Esophagus muscularis mucosa (tissue), 4 donors: Measurements from ENCODE around the gene TRAF3. TPM values are rescaled to one million over a fixed set of nuclear protein-coding genes. Genes with fewer than 3 reads are reported as not detected.

Experiments
- DNase-seq: peaks from one replicate; pipeline ENCODE4 v3.0.0-alpha.2; 2017; ENCODE audit errors: extremely low spot score
- H3K27ac ChIP-seq, 4 donors: fragments of 200-600 bp; sonication (generic); replicated peaks in 1 of 4; 1 replicate in 3 of 4; 2 replicates in 1 of 4; pipeline ENCODE4 v1.5.1; 2016 to 2019; ENCODE audit warnings: mild to moderate bottlenecking in 1 of 4
- H3K27me3 ChIP-seq, 4 donors: fragments of 200-600 bp; sonication (generic); one replicate each; pipeline versions ENCODE4 v1.5.1 to v1.6.0; 2016 to 2019
- H3K36me3 ChIP-seq, 4 donors: fragments of 200-600 bp; sonication (generic); one replicate each; pipeline ENCODE4 v1.5.1; 2016 to 2019
- H3K4me1 ChIP-seq, 4 donors: fragments of 200-600 bp; sonication (generic); one replicate each; pipeline ENCODE4 v1.5.1; 2016 to 2019
- H3K4me3 ChIP-seq, 4 donors: fragments of 200-600 bp; sonication (generic); 1 replicate in 2 of 4; 2 replicates in 2 of 4; pipeline ENCODE4 v1.5.1; 2016 to 2019; ENCODE audit warnings: mild to moderate bottlenecking in 4 of 4, moderate library complexity in 1 of 4
- H3K9me3 ChIP-seq, 4 donors: fragments of 200-600 bp; sonication (generic); 1 replicate in 3 of 4; 2 replicates in 1 of 4; pipeline ENCODE4 v1.5.1; 2016 to 2019
- CTCF ChIP-seq, 3 experiments: fragments of 200-600 bp in 2 of 3; fragments of 450-650 bp in 1 of 3; sonication (generic) in 2 of 3; IDR thresholded peaks; one replicate each; pipeline ENCODE4 v1.5.1; 2017 to 2019; ENCODE audit warnings: antibody characterized with exemption in 3 of 3, mild to moderate bottlenecking in 2 of 3, moderate library complexity in 1 of 3
- EP300 ChIP-seq: sonication (generic); formaldehyde crosslinking; IDR thresholded peaks from one replicate; pipeline ENCODE4 v1.6.1; 2017; ENCODE audit warnings: antibody characterized with exemption
- POLR2A ChIP-seq: fragments of 450-650 bp; IDR thresholded peaks from one replicate; pipeline ENCODE4 v1.6.1; 2017; ENCODE audit warnings: antibody characterized with exemption, moderate library complexity, mild to moderate bottlenecking, low read depth
- POLR2AphosphoS5 ChIP-seq, 2 donors: sonication (generic); formaldehyde crosslinking; IDR thresholded peaks; one replicate each; pipeline ENCODE4 v1.6.1; 2017; ENCODE audit warnings: antibody characterized with exemption in 2 of 2
- WGBS: methylation state at CpG from one replicate; pipeline ENCODE4 v1.1.5; 2018; 5-methylcytosine and 5-hydroxymethylcytosine counted together
- intact Hi-C: fragments of 100-400 bp; cut with DNase I; formaldehyde crosslinking; loops from one replicate; pipeline ENCODE4 v1.15.1; 2023
- total RNA-seq, 4 donors: library from RNA; depleted of rRNA; stranded (reverse); fragments of >200 nt; gene quantifications; one replicate each; pipeline versions ENCODE4 v1.1.0 to v1.2.1, GENCODE V29; 2016

TRAF3 gene
- total RNA-seq, 4 donors from 2014 or later, result 9.6 to 19.1 (median 17.5) TPM

GRCh38 chr14:102927346-102927877 lies 150.2 kb downstream of the TRAF3 start:
- H3K36me3 ChIP-seq, result peaks cover 0 to 11% (median 5%) of the 10 kb centered on the region in 4 donors
- peaks cover 38 to 52% (median 49%) of the 10 kb centered on the region in 4 donors for H3K4me1 ChIP-seq
- H3K27ac ChIP-seq, result no peak overlapping the region
- WGBS, result 86% methylated on average over 12 of the region's 19 CpGs
- no peak for TF ChIP-seq POLR2A
- TF ChIP-seq CTCF (IDR thresholded peaks at IDR 0.05), result no peak
- no peak for TF ChIP-seq EP300
- TF ChIP-seq POLR2AphosphoS5 (IDR thresholded peaks at IDR 0.05), result no peak
- intact Hi-C loops, result no loop called here
- no peak for DNase-seq
- H3K9me3 ChIP-seq, result no peaks in the 10 kb centered on the region
- H3K4me3 ChIP-seq, result peak overlapping the region in 1 of 4 donors; percentile 46
- H3K27me3 ChIP-seq, result peaks cover 17 to 79% (median 49%) of the 10 kb centered on the region in 4 donors

GRCh38 chr14:102927878-102928411 lies 150.7 kb downstream of the TRAF3 start:
- Histone ChIP-seq H3K4me1 (peaks cover 35 to 46% (median 45%) of the 10 kb centered on the region in 4 donors), H3K36me3 (peaks cover 2 to 16% (median 11%) of the 10 kb centered on the region in 4 donors), H3K4me3 (peak overlapping the region; percentile 44 to 57 (median 48)), H3K27me3 (peaks cover 17 to 74% (median 46%) of the 10 kb centered on the region in 4 donors), H3K9me3 (no peaks in the 10 kb centered on the region), H3K27ac (no peak overlapping the region)
- intact Hi-C loops, result no loop called here
- WGBS, result 59% methylated on average over 7 of the region's 35 CpGs
- TF ChIP-seq POLR2A (no peak), CTCF (IDR thresholded peaks at IDR 0.05) (no peak), EP300 (no peak), POLR2AphosphoS5 (IDR thresholded peaks at IDR 0.05) (no peak)
- no peak for DNase-seq

- Histone ChIP-seq H3K9me3 (no peaks in the 10 kb centered on the region), H3K27me3 (peaks cover 17 to 67% (median 41%) of the 10 kb centered on the region in 4 donors), H3K4me3 (peak overlapping the region; percentile 44 to 57 (median 48)), H3K36me3 (peaks cover 9 to 23% (median 17%) of the 10 kb centered on the region in 4 donors), H3K4me1 (peaks cover 29 to 40% (median 38%) of the 10 kb centered on the region in 4 donors), H3K27ac (no peak overlapping the region)
- intact Hi-C loops, result no loop called here
- no peak for TF ChIP-seq POLR2A
- TF ChIP-seq POLR2AphosphoS5 (IDR thresholded peaks at IDR 0.05), result no peak
- TF ChIP-seq CTCF (IDR thresholded peaks at IDR 0.05), result no peak
- no peak for DNase-seq
- WGBS, result no CpG with 5 or more reads among the region's 94 CpGs
Measured at GRCh38 chr14:102928412-102929240, 151.4 kb downstream of the TRAF3 start.

- TF ChIP-seq POLR2AphosphoS5 (IDR thresholded peaks at IDR 0.05), result no peak
- WGBS, result 5% methylated on average over 15 of the region's 94 CpGs
- H3K27me3 ChIP-seq, result peaks cover 17 to 58% (median 34%) of the 10 kb centered on the region in 4 donors
Measured at GRCh38 chr14:102929241-102930137, 152.2 kb downstream of the TRAF3 start.

More at GRCh38 chr14:102929241-102930137, 152.2 kb downstream of the TRAF3 start:
- peaks cover 9 to 31% (median 24%) of the 10 kb centered on the region in 4 donors for H3K36me3 ChIP-seq
- H3K27ac ChIP-seq, result no peak overlapping the region
- H3K4me3 ChIP-seq, result peak overlapping the region; percentile 44 to 57 (median 48)
- H3K9me3 ChIP-seq, result no peaks in the 10 kb centered on the region
- H3K4me1 ChIP-seq, result peaks cover 26 to 34% (median 32%) of the 10 kb centered on the region in 4 donors
- intact Hi-C loops, result no loop called here
- DNase-seq, result no peak
